Measurements from ENCODE around the gene ASB10.

GRCh38 chr7:151176401-151176800 lies 10.6 kb downstream of the ASB10 start:
- no peak for TF ChIP-seq POLR2A (IDR thresholded peaks at IDR 0.05)
- no peak for TF ChIP-seq CTCF (IDR thresholded peaks at IDR 0.05)
- TF ChIP-seq EP300 (IDR thresholded peaks at IDR 0.05): no peak
- no peak for TF ChIP-seq POLR2AphosphoS5 (IDR thresholded peaks at IDR 0.05)

All from sigmoid colon (tissue), 4 donors.